Transverse colon (tissue), 4 donors: ENCODE measurements around the gene PCMTD2.

ENCODE experiments used
- EP300 ChIP-seq: sonication (generic); formaldehyde crosslinking; IDR thresholded peaks from one replicate; pipeline ENCODE4 v1.6.1; 2017; ENCODE audit warnings: antibody characterized with exemption, low read depth
- POLR2A ChIP-seq: fragments of 450-650 bp; IDR thresholded peaks from one replicate; pipeline ENCODE4 v1.6.1; 2016; ENCODE audit warnings: antibody characterized with exemption, mild to moderate bottlenecking, moderate library complexity
- POLR2AphosphoS5 ChIP-seq, 3 donors: sonication (generic); formaldehyde crosslinking; IDR thresholded peaks; one replicate each; pipeline ENCODE4 v1.6.1; 2016; ENCODE audit warnings: antibody characterized with exemption in 3 of 3
- TF ChIP-seq, protein P1 (sequence below), 5 experiments: fragments of 200-600 bp in 3 of 5; fragments of 450-650 bp in 2 of 5; sonication (generic) in 3 of 5; IDR thresholded peaks; 1 replicate in 2 of 5; 2 replicates in 3 of 5; pipeline ENCODE4 v1.5.1; 2016 to 2017; ENCODE audit warnings: antibody characterized with exemption in 5 of 5, inconsistent platforms in 3 of 5, mild to moderate bottlenecking in 2 of 5, moderate library complexity in 1 of 5

DNA sequence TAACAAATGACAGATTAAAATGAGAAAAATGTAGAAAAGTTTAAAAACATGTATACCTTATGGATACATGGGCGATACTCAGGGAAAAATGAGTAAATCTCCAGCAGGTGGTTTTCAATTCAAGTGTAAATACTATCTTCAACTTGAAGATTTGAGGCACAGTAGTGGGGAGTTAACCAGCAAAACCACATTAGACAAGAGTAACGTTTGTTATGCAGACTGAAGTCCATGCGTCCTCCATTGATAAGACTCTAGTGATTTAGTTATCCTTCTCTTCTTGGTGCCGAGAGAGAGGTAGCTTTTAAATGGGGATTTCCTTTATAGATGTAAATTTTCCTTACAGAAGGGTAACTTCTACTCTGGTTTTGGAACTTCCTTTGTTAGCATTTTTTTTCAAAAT, 28.1 kb downstream of the PCMTD2 start:
- TF ChIP-seq, protein P1, sequence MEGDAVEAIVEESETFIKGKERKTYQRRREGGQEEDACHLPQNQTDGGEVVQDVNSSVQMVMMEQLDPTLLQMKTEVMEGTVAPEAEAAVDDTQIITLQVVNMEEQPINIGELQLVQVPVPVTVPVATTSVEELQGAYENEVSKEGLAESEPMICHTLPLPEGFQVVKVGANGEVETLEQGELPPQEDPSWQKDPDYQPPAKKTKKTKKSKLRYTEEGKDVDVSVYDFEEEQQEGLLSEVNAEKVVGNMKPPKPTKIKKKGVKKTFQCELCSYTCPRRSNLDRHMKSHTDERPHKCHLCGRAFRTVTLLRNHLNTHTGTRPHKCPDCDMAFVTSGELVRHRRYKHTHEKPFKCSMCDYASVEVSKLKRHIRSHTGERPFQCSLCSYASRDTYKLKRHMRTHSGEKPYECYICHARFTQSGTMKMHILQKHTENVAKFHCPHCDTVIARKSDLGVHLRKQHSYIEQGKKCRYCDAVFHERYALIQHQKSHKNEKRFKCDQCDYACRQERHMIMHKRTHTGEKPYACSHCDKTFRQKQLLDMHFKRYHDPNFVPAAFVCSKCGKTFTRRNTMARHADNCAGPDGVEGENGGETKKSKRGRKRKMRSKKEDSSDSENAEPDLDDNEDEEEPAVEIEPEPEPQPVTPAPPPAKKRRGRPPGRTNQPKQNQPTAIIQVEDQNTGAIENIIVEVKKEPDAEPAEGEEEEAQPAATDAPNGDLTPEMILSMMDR (IDR thresholded peaks at IDR 0.05) = no peak
- TF ChIP-seq POLR2AphosphoS5 (IDR thresholded peaks at IDR 0.05) = no peak
- TF ChIP-seq EP300 = no peak
- no peak for TF ChIP-seq POLR2A
